ENCODE measurements around the gene EGLN2.
"Not testable (repeated sequence)": the region's sequence is repeated elsewhere in the genome, so short reads cannot be mapped to it uniquely, and the experiment has no call there.

The EGLN2 gene

DNA sequence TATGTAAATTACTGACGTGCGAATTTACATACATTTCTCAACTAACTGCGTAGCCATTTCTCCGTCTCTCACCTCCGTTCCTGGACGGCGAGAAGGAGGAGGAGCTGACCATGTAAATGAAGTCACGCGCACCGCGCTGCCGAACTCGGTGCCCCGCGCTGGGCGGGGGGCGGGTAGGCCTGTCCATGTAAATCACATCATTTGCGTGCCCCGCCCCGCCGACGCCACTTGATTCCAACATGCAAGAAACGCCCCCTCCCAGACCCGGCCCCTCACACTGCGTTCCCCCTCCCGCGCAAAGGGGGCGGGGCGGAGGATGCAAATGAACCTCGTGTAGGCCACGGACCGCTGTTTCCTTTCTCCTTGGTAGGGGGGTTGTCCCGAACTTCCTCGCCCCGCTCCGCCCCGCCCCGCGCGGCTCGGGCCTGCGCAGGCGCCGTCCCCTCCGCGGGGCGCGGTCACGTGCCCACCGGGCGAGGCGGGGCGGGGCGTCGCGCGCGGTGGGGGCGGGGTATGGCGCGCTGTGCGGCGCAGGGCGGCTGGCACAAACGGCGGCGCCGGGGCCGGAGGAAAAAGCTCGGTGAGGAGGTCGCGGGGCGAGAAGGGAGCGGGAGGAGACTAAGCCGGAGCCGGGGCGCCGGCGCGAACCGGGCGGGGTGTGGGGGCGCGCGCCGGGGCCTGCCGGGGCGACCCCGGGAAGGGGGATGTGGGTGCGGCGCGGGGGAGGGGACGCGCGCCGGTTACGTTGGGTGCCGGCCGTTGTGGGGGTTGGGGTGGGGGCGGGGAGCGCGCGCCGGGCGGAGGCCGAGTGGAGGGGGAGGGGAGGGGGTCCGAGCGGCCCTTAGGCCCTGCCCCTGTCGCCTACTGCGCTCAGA is at the start of gene EGLN2:
Gene EGLN2, plus strand, starts transcription at position 509 of the 875 bp plus-strand sequence. CDS start 1,382 bp downstream, outside the sequence.
- peak; percentile 100 for DNase-seq (ENCODE audit: low spot score)

DNA sequence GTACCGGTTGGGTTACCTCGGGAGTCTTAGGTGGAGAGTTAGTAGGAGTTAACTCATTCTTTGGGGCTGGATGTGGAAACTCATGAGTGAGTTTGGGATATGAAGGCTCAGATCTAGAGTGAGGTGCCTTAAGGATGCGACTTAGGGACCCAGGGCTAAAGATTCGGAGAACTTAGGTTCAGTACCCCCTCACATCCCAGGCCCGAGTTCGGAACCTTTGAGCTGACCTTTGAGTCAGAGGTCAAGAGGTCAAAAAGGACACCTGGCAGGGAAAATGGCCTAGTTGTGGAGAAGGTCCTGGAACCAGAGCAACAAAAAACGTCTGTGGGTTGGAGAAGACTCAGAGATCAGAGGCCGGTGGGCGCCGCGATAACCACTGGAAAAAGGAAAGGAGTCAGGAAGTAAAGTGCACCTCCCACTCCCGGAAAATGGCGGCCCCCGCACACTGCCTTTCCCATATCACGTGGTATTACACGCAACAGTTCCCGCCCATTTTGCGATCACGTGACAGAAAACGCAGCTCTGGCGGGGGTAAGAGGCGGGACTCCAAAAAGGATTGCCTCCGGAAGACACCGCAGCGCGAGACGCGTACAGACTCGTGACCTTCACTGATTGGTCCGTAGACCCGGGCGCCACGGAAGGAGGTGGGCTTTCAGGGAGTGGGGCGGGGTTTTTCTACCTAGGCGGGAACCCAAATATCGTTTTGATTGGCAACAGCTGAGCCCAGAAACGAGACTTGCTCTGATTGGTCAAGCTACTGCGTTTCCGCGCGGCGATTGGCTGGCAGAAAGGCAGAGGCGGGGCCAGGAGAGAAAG is 48.7 kb upstream of the EGLN2 start, which contains the start of gene ACTMAP:
Gene ACTMAP, minus strand, starts transcription at position 420 of the 816 bp plus-strand sequence. CDS start 674 bp downstream, outside the sequence.
- peak; percentile 100 for DNase-seq (ENCODE audit: low spot score)

GRCh38 chr19:40750874-40751537 is 48.0 kb upstream of the EGLN2 start, which contains the start of gene SNRPA:
Gene SNRPA (plus strand): TSS chr19:40751203. CDS start chr19:40751409, 206 bp downstream.
- peak; percentile 96 for DNase-seq (ENCODE audit: low spot score)

DNA sequence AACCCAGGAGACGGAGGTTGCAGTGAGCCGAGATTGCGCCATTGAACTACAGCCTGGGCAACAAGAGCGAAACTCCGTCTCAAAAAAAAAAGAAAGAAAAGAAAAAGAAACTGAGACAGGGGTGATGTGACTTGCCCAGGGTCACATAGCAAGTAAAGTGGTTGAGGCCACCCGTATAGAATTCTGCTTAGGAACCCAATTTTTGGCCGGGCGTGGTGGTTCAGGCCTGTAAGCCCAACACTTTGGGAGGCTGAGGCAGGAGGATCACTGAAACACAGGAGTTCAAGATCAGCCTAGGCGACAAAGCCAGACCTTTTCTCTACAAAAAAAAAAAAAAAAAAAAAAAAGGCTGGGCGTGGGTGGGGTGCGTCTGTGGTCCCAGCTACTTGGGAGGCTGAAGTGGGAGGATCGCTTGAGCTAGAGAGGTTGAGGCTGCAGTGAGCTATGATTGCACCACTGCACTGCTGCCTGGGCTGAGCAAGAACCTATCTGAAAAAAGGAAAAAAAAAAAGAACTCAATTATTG is 46.7 kb upstream of the EGLN2 start:
- DNase-seq (ENCODE audit: low spot score): no peak

DNA sequence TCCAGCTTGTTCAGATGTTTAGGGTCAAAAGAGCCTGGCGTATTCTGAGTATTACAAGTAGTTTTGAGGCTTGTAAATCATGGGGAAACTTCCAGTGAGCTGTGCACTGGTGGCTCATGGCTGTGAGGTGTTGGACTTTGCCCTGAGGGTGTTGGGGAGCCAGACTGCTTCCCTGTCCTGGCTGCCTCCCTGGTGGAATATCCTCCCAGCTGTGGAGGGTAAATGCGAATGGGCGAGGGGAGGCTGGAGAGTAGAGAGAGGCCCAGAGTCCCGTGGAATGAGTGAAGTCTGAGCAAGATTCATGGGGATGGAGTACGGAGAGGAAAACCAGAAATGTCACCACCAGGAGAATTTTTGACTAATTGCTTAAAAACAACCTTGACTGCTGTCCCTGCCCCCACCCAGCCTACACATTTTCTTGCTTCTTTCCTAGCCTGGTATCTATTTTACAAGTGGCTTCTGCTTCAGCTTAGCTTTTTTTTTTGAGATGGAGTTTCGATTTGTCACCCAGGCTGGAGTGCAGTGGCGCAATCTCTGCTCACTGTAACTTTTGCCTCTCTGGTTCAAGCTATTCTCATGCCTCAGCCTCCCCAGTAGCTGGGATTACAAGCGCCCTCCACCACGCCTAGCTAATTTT is 44.3 kb upstream of the EGLN2 start:
- DNase-seq (ENCODE audit: low spot score): peak; percentile 19

- DNase-seq (ENCODE audit: low spot score): no peak
Observed at GRCh38 chr19:40755248-40755624, 43.8 kb upstream of the EGLN2 start.

- no peak for DNase-seq (ENCODE audit: low spot score)
Observed at GRCh38 chr19:40755791-40756190, 43.2 kb upstream of the EGLN2 start.

GRCh38 chr19:40756502-40757110 is 42.4 kb upstream of the EGLN2 start:
- DNase-seq (ENCODE audit: low spot score): peak; percentile 46

GRCh38 chr19:40758491-40758890 is 40.5 kb upstream of the EGLN2 start:
- no peak for DNase-seq (ENCODE audit: low spot score)

- no peak for DNase-seq (ENCODE audit: low spot score)
Observed at GRCh38 chr19:40759352-40759751, 39.6 kb upstream of the EGLN2 start.

DNA sequence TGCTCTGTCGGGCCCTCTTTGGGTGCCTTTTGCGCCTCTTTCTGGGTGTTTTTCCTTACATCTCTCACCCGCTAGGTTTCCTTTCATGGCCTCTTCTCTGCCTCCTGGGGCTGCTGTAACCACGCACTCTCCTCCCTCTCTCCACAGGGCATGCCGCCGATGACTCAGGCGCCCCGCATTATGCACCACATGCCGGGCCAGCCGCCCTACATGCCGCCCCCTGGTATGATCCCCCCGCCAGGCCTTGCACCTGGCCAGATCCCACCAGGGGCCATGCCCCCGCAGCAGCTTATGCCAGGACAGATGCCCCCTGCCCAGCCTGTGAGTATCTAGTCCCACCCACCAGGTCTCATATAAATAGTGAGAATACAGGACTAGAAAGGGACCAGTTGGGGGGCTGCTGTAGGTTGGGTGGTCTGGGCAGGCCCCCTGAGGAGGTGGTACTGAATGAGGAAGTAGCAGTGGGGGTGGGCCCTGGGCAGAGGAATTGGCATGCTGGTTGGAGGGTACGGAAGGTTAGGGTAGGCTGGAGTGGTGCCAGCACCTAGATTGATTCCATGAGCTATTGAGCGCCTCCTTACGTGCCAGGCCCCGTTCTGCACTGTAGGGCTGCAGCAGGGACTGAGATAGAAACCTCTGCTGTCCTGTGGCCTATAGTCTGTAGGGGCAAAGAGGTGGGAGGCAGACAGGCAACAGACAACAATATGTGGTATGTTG is 36.1 kb upstream of the EGLN2 start:
- no peak for DNase-seq (ENCODE audit: low spot score)

GRCh38 chr19:40763526-40763925 is 35.5 kb upstream of the EGLN2 start:
- no peak for DNase-seq (ENCODE audit: low spot score)

GRCh38 chr19:40763963-40764362 is 35.0 kb upstream of the EGLN2 start:
- no peak for DNase-seq (ENCODE audit: low spot score)

DNA sequence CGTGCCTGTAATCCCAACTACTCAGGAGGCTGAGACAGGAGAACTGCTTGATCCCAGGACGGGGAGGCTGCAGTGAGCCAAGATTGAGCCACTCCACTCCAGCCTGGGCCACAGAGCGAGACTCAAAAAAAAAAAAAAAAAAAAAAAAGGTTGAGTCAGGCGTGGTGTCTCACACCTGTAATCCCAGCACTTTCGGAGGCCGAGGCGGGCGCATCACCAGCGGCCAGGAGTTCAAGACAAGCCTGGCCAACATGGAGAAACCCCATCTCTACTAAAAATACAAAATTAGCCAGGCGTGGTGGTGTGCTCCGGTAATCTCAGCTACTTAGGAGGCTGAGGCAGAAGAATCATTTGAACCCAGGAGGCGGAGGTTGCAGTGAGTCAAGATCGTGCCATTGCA is 32.6 kb upstream of the EGLN2 start:
- not testable (repeated sequence) for DNase-seq (ENCODE audit: low spot score)

GRCh38 chr19:40768869-40769268 is 30.1 kb upstream of the EGLN2 start:
- no peak for DNase-seq (ENCODE audit: low spot score)

DNA sequence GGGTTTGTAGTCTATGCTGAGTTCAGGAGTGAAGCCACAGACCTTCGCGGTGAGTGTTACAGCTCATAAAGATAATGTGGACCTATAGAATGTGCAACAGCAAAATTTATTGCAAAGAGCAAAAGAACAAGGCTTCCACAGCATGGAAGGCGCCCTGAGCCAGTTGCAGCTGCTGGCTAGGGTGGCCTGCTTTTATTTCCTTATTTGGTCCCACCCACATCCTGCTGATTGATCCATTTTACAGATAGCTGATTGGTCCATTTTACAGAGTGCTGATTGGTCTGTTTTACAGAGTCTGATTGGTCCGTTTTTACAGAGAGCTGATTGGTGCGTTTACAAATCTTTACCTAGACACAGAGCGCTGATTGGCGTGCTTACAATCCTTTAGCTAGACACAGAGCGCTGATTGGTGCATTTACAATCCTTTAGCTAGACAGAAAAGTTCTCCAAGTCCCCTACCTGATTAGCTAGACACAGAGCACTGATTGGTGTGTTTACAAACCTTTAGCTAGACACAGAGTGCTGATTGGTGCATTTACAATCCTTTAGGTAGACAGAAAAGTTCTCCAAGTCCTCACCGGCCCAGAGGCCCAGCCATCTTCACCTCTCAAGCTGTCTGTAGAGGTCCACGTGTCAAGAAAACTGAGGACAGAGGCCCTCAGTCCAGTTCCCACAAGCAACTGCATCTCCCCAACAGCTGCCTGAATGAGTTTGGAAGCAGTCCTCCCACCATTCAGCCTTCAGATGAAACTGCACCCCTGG is 27.7 kb upstream of the EGLN2 start:
- not testable (repeated sequence) for DNase-seq (ENCODE audit: low spot score)

DNA sequence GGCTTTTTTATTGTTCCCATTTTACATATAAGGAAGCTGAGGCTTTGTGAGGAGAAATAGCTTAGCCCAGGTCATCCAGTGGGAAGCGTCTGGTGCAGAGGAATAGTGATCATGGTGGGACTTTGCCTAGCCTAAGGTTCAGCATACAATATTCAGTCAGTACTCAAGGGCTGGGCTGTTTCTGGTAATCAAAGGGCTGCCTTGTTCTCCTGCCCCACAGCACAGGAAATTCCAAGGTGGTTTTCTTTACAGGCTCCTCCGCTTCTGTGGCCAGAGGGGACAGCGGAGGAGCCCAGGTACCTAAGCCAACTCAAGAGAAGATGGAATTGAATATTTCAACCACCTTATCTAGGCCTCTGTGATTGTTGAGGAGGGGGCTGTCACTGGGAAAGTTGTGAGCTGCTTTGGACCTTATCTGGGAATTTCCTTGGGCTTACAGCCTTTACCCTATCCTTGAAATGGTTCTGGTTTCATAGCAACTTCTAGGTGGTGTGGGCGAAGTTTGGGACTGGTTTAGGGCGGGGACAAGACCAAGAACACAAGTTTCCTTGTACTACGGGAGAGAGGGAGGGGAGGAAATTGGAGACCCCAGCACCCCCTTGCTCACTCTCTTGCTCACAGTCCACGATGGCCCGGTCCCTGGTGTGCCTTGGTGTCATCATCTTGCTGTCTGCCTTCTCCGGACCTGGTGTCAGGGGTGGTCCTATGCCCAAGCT is 23.9 kb upstream of the EGLN2 start, which contains the start of gene MIA:
Gene MIA, plus strand, starts transcription at position 606 of the 716 bp plus-strand sequence. Its CDS starts 22 bp downstream, at position 628.
- no peak for DNase-seq (ENCODE audit: low spot score)

- DNase-seq (ENCODE audit: low spot score): no peak
Observed at GRCh38 chr19:40775632-40776022, 23.4 kb upstream of the EGLN2 start.

DNA sequence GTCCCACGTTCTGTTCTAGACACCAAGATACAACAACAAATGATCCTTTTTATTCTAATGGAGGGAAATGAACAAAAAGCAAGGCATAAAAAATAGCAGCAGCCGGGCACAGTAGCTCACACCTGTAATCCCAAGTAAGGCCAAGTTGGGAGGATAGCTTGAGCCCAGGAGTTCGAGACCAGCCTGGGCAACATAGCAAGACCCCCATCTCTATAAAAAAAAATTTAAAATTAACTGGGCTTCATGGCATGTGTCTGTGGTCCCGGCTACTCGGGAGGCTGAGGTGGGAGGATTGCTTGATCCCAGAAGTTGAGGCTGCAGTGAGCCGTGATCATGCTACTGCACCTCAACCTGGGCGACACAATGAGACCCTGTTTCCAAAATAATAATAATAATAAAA is 22.6 kb upstream of the EGLN2 start:
- DNase-seq (ENCODE audit: low spot score): no peak
